GM18861 (cell line): ENCODE measurements around the gene LRRC59.

ENCODE experiments used
- ATAC-seq: cut with Tn5 transposase; IDR thresholded peaks from one replicate; pipeline ENCODE4 v1.9.1; 2021; ENCODE audit not compliant: unreplicated experiment

The LRRC59 gene

DNA sequence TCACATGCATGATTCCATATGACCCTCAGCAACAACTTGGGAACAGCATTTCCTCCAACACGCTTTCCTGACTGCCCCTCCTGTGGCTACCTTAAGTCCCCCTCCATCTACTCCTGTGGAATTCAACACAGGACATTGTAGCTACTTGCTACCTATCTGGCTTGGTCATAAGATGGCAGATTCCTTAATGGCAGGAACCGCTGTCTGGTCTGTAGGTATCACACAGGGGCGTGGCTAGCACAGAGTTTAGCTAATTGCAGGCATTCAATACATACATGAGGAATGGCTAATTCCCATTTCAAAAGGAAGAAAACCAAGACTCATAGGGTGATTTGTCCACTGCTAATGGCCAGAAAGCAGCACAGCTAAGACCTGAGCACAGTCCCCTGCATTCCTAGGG lies 8.6 kb downstream of the LRRC59 start:
- ATAC-seq: no peak

DNA sequence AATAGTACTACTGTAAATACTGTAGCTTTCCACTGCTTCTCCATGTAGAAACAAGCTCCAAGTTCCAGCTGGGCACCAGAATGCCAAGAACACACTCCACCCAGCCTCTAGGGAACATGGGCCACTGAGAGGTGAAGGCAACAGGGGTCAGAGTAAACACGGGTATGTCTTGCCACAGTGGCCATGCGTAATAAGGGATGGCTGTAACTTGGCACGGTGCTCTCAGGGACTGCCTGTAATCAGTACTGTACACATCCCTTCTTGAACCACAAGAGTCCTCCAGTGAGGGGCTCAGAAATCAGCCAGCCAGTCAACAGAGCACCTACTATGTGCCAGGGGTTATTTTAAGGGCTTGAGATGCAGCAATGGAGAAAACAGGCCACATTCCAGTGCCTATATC lies 10.8 kb downstream of the LRRC59 start:
- ATAC-seq: no peak

DNA sequence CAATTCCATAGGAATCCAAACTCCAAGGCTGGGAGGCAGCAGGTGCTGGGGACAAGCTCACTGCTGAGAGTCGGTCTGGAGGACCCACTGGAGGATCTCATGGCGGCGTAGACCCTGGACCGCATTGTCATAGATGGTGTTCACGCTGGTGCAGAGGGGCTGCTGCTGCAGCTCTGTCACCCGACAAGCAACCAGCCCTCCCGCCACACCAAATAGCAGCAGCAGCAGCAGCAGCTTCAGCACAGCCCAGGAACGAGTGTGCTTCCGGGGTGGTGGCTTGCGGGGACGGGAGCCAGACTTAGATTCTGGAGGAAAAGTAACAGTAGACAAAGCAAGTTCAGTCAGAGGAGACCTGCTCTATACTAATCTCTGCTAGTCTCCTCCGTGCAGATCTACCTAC lies 14.4 kb downstream of the LRRC59 start:
- no peak for ATAC-seq

DNA sequence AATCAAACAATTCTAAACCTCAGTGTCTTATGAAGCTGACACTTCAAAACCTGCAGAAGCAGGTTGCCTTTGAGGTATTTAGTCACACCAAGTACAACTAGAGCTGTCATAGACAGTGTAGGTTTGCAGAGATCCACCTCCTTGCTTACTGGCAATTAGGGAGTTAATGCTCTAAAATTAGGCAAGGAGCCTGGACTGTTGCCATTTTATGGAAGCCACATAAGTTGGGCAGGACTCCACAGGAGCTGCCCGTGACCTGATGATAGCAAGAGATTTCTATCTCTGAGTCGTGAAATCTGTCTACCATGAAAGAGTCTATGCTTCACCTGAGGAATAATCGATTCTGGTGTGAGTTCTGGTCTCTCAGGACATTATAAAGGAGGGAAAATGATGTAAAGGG lies 15.4 kb downstream of the LRRC59 start:
- ATAC-seq: no peak

DNA sequence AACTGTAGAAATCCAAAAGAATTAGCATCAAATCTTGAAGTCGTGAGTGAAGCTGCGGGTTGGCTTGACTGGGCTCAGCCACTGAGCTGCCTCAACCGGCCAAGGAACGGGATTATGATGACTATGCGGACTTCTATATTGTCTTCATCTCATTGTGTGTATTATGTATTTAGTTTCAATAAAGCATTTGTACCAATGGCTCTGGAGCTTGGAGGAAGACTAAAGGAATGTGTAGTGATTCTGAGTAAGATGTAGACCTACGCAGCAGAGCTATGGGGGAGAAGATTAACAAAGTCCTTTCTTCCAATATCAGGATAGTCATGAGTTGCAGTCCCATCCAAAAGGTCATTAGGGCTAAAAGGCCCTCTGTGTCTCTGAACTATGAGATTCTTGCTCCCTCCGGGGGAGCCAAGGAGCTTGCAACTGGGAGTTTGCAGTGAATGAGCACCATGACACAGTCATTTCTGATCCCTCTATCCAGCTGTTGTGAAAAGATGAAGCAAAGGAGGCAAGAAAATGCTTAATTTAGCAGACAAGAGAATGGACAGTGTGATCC lies 16.0 kb downstream of the LRRC59 start:
- ATAC-seq: no peak

DNA sequence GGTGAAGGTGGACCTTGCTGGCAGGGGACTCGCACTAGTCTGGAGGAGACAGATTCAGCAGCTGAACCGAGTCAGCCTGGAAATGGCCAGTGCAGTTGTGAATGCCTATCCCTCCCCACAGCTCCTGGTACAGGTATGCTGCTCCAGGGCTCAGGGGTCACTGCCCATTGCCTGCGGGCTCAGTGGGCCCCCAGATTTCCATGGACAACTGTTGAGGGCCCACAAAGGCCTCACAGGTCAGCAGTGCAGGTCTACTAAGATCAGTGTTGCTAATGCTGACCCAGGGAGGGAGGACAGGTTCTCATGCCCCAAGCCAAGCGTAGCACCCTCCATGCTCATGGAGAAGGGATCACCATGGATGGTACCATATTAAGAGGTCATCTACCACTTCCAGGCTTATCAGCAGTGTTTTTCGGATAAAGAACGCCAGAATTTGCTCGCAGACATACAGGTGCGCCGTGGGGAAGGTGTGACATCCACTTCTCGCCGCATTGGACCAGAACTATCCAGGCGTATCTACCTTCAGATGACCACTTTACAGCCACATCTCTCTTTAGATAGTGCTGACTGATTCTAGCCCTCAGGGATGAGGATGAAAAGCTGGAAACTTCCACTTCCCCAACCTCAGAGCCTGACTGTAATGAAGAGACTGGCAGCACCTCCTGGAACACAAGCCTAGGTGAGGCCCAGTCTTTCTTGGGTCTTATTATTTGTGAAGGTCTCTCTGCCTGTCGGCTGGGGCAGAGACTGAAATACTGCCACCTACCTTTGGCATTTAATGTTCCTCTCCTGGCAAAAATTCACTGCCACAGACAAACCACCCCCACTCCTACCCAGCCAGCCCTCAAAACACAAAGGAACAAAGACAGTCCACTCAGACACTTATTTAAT lies 16.7 kb downstream of the LRRC59 start:
- ATAC-seq: no peak

DNA sequence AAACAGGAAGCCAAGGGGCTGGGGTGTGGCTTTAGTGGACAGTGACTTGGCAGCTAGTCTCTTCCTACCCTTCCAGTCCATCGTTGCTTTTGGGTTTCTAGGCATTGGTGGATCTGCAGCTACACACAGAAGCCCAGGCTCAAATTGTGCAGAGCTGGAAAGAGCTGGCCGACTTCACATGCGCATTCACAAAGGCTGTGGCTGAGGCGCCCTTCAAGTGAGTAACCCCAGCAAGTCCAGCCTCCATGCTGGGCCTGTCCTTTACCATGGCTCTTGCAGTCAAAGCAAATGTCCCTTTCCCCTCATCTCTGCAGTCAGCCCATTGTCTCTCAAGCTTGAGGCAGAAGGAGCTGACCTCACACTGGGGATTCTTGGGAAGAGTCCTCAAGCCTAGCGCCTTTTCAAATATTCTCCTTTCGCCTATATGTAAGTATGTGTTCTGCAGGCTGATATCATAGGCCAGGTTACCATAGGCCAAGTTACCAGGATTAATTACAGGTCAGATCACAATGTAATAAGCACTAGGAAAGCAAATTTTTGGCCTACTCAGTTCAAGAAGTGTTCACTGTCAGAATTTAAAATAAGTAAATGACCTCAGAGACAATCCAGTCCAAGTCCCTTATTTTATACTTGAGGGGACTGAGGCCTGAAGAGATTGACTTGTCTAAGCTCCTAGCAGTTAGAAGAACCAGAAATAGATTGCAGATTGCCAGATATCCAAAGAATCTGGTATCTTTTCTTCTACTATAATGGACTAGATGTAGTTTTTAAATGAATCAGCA lies 17.8 kb downstream of the LRRC59 start:
- ATAC-seq: no peak

DNA sequence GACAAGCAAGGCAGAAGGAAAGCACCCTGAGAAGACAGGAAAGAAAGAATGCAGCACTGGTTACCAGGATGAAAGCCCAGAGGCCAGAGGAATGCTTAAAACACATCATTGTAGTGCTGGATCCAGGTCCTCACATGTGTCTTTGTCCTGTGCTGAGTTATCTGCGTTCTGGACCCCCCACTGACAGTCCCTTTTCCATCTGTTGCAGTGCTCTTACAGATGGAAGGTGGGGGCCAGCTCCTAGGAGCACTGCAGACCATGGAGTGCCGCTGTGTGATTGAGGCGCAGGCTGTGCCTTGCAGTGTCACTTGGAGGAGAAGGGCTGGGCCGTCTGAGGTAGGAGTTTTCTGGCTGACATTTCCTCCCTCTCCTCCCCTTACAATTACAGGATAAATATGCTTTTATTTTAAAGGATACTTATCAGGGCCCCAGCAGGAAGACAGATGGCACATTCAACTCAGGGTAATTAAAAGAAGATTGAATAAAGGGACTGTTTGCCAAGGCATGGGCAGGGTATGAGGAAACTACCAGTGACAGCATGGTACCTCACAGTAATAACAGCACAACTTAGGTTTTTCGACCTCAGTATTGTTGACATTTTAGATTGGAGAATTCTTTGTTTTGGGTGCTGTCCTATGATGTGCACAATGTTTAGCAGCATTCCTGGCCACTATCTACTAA lies 21.3 kb downstream of the LRRC59 start:
- no peak for ATAC-seq

DNA sequence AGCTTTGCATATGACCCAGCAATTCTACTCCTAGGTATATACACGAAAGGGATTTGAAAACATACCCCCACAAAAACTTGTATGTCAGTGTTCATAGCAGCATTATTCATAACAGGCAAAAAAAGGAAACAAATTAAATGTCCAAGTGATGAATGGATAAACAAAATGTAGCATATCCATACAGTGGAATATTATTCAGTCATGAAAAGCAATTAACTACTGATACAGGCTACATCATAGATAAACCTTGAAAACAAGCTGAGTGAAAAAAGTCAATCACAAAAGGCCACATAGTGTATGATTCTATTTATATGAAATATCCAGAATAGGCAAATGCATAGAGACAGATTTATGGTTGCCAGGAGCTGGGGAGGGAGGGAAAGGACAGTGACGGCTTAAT lies 23.6 kb downstream of the LRRC59 start:
- no peak for ATAC-seq

DNA sequence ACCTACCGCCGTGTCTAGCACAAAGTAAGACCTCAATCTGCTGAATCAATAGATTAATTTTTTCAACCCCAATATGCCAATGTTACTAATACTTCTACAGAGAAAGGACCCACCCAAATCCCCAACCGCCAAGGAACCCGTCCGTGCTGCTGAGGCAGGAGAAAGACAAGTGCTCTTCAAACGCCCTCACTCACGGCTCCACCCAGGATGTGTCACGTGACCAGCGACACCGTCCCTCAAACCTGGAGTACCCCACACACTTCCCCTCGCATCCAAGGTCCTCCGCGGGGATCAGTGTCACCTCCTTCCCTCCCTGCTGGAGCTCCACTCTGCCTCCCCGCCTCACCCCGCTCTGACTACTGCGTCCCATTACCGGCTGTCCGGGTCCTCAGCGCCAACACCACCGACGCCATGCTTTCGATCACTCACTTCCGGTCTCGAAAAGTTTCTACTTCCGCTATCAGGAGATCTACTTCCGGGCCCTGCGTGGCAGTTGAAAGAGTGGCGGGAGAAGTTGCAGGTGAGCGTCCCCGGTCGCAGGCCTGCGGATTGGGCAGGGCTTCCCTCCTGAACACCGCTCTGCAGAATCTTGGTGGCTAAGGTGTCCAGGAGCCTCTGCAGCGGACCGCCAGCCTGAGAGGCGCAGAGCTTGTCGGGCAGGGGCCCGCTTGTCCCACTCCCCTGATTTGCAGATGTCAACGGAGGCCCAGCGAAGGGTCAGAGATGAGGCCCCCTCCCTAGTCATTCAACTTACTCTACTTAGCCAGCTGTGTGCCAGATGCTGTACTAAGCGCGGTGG lies 24.4 kb downstream of the LRRC59 start, which contains the start of the genes EME1 and MRPL27:
EME1 (plus strand) TSS at position 472 of the 799 bp plus-strand sequence. CDS start 1,980 bp downstream, outside the sequence.
MRPL27 (minus strand) TSS at position 427 of the 799 bp plus-strand sequence; CDS start at position 413, 14 bp downstream.
- peak; percentile 78 for ATAC-seq

DNA sequence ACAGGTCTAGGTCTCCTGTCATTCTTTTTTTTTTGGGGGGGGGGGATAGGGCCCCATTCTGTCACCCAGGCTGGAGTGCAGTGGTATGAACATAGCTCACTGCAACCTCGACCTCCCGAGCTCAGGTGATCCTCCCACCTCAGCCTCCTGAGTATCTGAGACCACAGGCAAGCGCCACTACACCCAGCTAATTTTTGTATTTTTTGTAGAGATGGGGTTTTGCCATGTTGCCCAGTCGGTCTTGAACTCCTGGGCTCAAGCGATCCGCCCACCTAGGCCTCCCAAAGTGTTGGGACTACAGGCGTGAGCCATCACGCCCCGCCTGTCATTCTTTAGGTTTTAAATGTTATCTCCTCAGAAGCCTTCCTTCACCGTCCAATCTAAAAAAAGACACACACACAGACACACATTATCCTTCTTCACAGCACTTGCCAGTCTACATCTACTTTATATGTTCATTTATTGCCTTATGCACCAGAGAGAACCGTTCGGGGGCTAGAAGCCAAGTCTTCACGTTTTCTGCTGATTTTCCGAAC lies 25.0 kb downstream of the LRRC59 start:
- ATAC-seq: no peak

DNA sequence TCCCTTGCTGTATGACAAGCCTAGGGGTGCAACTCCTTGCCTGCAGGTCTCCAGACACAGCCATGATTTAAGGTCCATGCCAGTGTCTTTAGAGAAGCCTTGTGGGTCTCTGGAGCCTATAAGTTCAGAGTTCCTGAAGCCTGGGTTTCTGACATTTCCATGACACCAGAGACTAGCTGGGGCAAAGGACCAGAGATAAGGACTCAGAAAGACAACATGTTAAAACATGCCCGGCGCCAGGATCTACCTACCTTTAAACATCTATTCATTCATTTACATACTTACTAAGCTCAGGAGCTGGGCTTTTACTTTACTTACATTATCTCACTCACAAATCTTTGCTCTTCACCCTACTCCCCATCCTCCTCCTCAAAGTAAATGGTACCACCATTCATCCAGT lies 25.8 kb downstream of the LRRC59 start:
- ATAC-seq: no peak

DNA sequence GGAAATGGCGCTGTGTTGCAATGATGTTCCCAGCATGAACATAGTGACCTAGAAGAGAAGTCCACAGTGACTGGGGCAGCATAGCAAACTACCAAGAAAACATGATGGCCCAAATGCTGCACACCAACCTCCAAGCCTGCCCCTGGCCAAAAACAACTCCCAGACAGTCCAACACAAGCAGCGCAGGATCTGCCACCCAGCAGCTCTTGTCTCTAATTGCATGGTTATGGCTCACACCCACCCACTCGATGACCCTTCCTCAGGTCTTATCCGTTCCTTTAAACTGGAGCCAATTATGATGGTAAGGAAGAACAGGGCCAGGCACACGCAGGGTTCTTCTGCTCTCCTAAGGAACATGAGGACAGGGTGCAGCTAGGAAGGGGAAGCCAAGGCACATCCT lies 27.3 kb downstream of the LRRC59 start:
- ATAC-seq: no peak

DNA sequence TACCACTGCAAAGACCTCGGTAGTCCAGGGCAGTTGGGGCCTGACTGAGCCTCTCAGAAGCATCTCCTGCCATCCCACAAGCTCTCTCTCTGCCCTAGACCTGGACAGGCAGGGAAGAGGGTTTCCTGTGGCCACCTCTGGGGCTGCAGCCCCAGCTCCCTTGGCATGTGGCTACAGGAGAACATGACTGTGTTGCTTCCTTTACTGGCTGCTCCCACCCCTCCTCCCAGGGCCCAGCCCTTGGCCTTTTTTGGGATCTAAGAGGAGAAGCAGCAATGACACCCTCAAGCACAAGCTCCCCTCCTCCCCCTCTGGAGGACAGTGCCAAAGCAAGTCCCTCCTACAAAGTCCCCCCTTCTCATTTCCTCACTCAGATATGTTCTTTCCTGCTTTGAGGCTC lies 29.9 kb downstream of the LRRC59 start:
- ATAC-seq: no peak

DNA sequence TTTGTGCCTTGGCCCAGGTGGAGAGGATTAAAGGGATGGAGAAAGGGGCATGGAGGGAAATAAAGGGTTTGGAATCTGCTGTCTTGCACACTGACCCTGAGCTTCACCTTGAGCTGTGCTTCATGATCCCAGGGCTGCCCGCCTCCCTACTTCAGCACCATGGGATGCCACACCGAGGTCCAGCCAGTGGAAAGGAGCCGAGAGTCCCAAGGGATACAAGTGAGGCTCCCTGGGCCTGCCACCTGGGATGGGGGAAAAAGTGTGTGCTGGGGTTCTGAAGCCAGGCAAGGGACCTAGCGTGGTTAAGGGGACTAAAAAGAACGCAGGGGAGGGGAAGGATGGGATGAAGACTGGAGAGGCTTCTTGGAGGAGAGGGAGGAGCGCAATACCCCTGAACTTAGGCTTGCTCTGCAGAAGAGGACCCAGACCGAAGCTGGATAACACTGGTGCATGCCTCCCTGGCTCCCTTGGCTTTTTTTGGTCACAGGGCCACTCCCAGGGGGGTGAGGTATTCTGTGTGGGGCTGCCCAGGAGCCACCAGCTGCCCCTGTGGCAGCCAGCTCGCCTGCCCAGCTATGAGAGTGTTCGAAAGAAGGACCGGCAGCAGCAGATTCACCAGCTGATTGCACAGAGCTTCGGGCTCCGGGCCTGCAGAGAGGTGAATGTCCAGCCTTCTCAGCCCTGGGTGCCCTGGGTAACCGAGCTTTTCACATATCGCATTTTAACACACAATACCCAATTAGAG lies 31.5 kb downstream of the LRRC59 start:
- no peak for ATAC-seq

DNA sequence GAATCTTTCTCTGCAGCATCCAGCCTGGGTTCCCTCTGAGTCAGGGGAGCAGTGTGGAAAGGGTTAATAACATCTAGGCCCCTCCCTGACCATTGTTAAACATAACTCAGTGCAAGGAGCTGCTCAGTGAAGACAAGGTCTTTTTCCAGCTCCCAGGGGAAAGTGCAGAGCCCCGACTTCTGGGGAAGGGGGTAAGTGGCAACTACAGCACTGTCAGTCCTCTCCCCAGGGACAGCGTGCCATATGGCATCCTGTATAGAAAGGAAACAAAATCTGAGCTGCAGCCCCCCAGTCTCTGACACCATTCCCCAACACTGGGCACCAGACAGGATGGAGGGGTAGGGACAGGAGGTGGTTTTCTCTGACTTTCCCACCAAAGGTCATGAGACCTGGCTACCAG lies 32.2 kb downstream of the LRRC59 start:
- no peak for ATAC-seq

DNA sequence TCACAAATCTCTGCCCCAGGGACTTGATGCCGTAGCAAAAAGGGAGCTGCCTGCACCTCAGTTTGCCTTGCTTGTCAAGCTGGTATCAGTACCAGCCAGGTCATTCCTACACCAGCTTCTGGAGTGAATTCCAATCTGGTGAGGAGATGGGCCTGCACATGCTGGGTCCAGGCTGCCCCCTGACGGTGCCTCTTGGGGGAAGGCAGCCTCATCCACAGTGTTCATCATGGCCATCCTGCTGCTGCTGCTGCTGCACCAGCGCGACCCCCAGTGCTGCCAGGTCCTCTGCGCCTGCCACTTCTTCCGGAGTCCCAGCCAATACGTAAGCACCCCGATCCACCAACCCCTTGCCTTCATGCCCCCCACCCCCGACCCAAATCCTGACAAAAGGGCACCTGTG lies 32.6 kb downstream of the LRRC59 start:
- ATAC-seq: no peak

DNA sequence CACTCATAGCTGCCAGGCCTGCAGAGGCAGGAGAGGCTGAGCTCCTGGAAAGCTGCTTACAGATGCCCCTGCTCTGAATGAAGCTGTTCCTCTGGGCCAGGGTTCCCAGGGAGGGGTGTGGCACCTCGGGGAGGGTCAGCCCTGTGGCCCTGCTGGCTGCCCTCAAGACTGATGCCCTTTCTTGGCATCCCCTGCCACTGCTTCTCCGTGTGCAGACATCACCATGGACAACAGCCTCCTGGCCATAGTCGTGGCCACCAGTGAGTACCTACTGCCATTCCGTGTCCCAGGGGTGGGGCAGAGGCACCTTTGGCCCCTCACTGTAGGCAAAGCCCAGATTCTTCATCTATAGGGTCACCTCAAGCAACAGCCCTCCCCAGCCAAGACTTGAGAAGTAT lies 33.3 kb downstream of the LRRC59 start:
- no peak for ATAC-seq
